IPS-NIHi7 (cell line): Measurements from ENCODE around the gene SBF1.
A peak's percentile ranks its signal among the peaks of the same experiment; 100 is the strongest.

ENCODE experiments used
- DNase-seq: peaks from one replicate; pipeline ENCODE4 v3.0.0; 2012; ENCODE audit warnings: mixed read lengths; ENCODE audit errors: extremely low spot score

Gene SBF1

GRCh38 chr22:50483977-50484853 lies 9.4 kb upstream of the SBF1 start:
- DNase-seq = no peak

GRCh38 chr22:50483556-50483955 lies 8.7 kb upstream of the SBF1 start:
- DNase-seq = no peak

DNA sequence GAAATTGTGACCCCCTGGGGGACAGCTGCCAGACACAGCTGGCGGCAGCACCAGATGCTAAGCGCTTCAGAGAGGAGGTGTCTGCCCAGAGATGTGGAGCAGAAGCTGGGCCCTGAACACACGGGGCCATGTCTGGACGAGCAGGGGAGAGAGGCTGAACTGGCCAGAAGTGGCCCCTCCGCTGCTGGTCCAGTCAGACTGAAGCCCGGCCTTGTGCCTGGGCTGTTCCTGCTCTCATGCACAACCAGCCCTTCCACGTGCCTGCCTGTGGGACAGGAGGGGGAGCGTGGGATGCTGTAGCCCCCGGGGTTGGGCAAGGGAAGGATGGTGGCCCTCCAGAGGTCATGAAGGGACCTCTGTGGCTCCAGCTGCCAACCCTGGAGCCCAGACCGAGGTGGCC lies 8.3 kb upstream of the SBF1 start:
- DNase-seq = no peak

DNA sequence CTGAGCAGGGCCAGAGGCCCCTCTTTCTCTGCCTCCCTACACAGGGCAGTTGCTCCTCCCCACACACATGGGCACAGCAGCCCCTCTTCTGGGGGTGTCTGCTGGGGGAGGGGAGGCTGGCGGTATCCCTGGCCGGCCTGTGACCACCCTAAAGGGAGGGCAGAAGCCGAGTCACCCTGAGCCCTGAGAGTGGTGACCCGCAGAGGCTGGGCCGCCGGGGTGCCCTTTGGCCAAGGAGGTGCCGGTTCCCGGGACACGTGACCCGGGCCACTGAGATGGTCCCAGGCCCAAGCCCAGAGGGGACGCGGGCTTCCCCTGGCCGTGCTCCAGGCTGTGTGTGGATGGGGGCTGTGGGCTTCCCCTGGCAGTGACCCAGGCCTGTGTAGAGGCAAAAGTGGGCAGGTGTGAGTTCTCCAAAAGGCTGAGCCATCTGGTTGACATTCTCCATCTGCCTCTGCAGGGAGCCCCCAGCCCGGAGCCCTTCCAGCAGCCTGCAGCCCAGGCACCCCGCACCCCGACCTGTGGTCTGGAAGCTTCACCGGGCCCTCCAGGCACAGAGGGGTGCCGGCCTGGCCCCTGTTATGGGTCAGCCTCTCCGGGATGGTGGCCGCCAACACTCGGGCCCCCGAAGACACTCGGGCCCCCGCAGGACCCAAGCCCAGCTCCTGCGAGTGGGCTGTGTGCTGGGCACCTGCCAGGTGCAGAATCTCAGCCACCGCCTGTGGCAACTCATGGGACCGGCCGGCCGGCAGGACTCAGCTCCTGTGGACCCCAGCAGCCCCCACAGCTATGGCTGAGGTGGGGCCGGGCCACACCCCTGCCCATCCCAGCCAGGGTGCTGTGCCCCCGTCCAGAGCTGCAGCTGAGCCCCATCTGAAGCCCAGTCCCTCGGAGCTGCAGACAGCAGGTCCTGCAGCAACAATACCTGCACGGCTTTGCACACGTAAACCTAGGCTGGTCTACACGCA lies 7.6 kb upstream of the SBF1 start:
- DNase-seq = no peak

DNA sequence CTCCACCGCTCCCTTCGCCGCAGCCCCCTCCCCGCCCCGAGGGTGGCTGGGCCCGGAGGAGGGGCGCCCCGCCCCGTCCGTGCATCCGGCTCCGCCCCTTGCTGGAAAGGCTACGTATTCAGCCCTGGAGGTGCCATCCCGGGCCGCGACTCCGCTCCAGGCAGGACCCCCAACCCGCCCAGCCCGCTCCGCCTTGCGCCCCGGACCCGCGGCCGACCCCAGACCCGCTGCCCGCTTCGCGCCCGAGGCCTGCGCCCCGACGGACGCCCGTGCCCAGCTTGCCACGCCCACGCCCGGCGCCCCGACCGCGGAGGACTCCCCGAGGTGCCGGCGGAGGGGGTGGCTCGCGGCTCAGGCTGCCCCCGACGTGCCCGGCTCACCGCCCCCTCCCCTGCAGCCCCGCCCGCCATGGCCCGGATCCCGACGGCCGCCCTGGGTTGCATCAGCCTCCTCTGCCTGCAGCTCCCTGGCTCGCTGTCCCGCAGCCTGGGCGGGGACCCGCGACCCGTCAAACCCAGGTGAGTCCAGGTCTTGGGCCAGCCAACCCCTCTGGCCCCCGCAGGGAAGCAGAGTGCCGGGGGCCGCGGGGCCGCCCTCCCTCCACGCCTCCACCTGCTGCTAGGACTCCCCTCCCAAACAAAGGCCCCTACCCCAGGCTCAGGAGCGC lies 6.7 kb upstream of the SBF1 start, which contains the start of gene ADM2:
Gene ADM2 (plus strand): TSS at position 104 of the 667 bp plus-strand sequence. CDS start 305 bp downstream, at position 409.
- peak; percentile 90 for DNase-seq

DNA sequence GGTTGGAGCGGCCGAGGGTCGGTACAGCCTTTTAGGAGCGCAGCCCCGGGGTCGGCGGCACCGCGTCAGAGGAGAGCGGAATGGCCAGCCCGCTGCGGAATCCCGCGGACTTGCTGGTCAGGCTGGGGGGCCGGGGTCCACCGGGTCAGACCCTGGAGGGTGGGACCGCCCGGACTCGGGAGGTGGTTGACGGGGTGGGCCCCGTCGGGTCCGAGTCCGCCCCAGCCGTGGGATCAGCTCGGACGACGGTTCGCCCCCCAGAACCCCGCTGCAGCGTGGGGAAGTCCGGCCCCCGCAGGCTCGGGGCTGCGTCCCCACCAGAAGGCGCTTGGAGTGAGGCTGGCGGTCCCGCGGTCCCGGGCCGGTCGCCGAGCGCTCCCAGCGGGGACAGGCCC lies 6.2 kb upstream of the SBF1 start:
- DNase-seq = no peak

GRCh38 chr22:50479721-50480120 lies 4.9 kb upstream of the SBF1 start:
- no peak for DNase-seq

DNA sequence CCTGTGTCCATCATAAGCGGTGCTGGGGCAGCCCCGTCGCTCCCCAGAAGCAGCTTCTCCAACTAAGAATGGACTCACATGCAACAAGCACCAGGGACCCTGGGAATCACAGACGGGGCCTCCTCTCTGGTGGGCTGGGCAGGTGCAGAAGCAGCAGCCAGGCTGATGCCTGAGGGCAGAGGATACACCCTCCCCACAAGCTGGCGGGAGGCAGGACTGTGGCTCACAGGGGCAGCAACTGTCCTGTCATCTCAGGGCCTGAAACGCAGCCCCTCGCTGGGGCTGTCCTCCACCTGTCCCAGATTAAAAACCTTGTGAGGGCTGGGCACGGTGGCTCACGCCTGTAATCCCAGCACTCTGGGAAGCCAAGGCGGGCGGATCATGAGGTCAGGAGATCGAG lies 3.1 kb upstream of the SBF1 start:
- DNase-seq = no peak

GRCh38 chr22:50476868-50477267 lies 2.0 kb upstream of the SBF1 start:
- DNase-seq = no peak

- no peak for DNase-seq
Observed at GRCh38 chr22:50475652-50476002, 792 bp upstream of the SBF1 start.

DNA sequence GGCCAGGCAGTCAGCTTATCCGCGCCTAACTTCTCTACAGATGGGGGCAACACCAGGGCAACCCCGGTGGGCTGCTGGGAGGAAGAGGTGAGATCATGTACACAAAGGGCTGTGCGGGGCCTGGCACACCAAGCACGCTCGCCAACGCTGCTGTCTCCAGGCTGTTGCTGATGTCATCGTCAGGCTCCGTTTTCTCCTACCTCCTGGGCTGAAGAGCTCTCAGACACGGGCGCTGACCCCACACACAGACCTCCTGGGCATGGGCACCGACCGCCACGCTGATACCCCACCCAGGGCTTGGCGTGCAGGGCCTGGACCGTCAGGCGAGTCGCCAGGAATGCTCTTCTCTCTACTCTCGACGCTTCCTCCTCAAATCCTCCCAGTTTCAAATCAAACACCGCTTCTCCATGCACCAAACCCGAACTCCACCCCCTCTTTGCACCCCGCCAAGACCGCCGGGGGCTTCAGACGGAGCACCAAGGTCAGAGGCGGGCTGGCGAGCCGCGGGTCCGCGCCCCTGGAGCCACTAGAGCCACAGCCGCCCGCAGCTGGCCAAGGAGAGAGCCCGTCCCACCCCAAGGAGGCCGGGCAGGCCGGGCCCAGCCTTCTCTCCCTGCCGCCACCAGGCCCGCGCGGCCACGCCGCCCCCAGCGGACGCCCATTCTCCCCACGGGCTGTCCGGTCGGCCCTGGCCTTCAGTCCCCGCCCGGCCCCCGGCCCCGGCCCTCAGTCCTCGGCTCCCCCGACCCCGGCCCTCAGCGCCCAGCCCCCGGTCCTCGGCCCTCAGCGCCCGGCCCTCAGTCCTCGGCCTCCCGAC lies 772 bp downstream of the SBF1 start:
- no peak for DNase-seq

- peak; percentile 56 for DNase-seq
Observed at GRCh38 chr22:50473088-50473487, 1.7 kb downstream of the SBF1 start.

DNA sequence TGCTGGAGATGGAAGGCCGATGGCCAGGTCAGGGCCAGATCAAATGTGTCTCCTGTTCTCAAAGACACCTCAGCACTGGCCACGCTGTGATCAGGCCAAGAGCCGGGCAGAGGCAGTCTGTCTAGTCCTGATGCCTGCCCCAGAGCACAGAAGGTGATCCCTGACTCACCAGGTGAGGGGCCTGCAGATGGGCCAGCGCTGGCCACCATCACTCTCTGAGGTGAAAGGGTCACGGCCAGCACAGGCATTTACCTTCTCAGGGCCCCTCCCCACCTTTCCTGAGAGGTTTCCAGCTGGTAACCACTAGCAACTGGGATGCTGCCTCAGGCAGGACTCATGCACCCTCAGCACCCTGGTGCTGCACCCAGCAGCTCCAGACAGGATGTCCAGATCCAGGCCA lies 2.9 kb downstream of the SBF1 start:
- no peak for DNase-seq

- DNase-seq = no peak
Observed at GRCh38 chr22:50471197-50471847, 3.5 kb downstream of the SBF1 start.

- no peak for DNase-seq
Observed at GRCh38 chr22:50470491-50470890, 4.3 kb downstream of the SBF1 start.

GRCh38 chr22:50469377-50470305 lies 5.2 kb downstream of the SBF1 start:
- DNase-seq = peak; percentile 87

DNA sequence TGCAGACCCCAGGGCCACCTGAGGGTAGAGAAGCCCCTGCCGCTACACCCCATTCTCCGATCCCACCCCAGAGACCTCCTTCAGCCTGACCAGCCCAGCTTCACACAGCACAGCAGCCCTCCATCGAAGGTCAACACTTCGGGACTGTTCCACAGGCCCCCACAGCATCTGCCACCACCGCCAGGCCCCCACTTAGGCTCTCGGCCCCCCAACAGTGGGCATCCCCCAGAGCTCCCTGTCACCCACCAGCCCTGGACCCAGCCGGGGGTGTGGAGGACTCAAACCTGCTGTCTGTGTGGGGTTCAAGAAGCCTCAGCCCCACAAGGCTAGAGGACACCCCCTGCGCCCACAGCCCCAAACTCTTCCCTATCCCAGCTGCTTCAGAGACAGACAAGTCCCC lies 6.2 kb downstream of the SBF1 start:
- DNase-seq = no peak

- no peak for DNase-seq
Observed at GRCh38 chr22:50467773-50468440, 6.9 kb downstream of the SBF1 start.

- DNase-seq = no peak
Observed at GRCh38 chr22:50467341-50467740, 7.5 kb downstream of the SBF1 start.
